GM12878 (cell line): ENCODE measurements around the gene ADAMTS14.

ENCODE experiments used
- CREB1 ChIP-seq: IDR thresholded peaks from 2 replicates; pipeline ENCODE4 v1.6.1; 2012; ENCODE audit warnings: low read depth, mild to moderate bottlenecking, inconsistent platforms
- IKZF1 ChIP-seq: fragments of 450-650 bp; conservative IDR thresholded peaks from 2 replicates; pipeline ENCODE4 v1.6.1; 2017; ENCODE audit warnings: antibody characterized with exemption, mild to moderate bottlenecking
- JUND ChIP-seq: IDR thresholded peaks from 2 replicates; pipeline ENCODE4 v1.6.1; 2012; ENCODE audit warnings: low read depth, mild to moderate bottlenecking, low read length, improper control_type of control experiment, moderate library complexity
- NFYB ChIP-seq: IDR thresholded peaks from 2 replicates; pipeline ENCODE4 v1.6.1; 2011; ENCODE audit warnings: low read depth, mild to moderate bottlenecking, low read length, improper control_type of control experiment, moderate library complexity; ENCODE audit not compliant: insufficient read depth
- POLR2A ChIP-seq: IDR thresholded peaks from 2 replicates; pipeline ENCODE4 v1.6.1; 2011; ENCODE audit warnings: low read depth, mild to moderate bottlenecking, low read length
- POLR2AphosphoS5 ChIP-seq: IDR thresholded peaks from 2 replicates; pipeline ENCODE4 v1.6.1; 2011; ENCODE audit warnings: mild to moderate bottlenecking, low read length, inconsistent platforms
- RAD21 ChIP-seq: IDR thresholded peaks from 2 replicates; pipeline ENCODE4 v1.6.1; 2011; ENCODE audit warnings: mild to moderate bottlenecking, low read depth, low read length, moderate library complexity; ENCODE audit not compliant: insufficient read depth
- TARDBP ChIP-seq: IDR thresholded peaks from 2 replicates; pipeline ENCODE4 v1.6.1; 2016; ENCODE audit warnings: borderline replicate concordance
- TCF3 ChIP-seq: IDR thresholded peaks from 2 replicates; pipeline ENCODE4 v1.6.1; 2012; ENCODE audit warnings: low read depth, mild to moderate bottlenecking, low read length, borderline replicate concordance; ENCODE audit not compliant: insufficient read depth
- ZNF24 ChIP-seq: fragments of 450-650 bp; IDR thresholded peaks from 2 replicates; pipeline ENCODE4 v1.6.1; 2017; ENCODE audit warnings: antibody characterized with exemption, mild to moderate bottlenecking
- TF ChIP-seq, protein P1 (sequence below), 3 experiments: IDR thresholded peaks in 2 of 3; conservative IDR thresholded peaks in 1 of 3; 2 replicates each; pipeline ENCODE4 v1.5.1; 2011; ENCODE audit warnings: low read depth in 3 of 3, low read length in 3 of 3, mild to moderate bottlenecking in 3 of 3, control low read depth in 2 of 3, moderate library complexity in 2 of 3, inconsistent platforms in 1 of 3, mixed read lengths in 1 of 3; ENCODE audit not compliant: control insufficient read depth in 2 of 3, insufficient read depth in 1 of 3; ENCODE audit errors: extremely low read depth in 1 of 3
- TF ChIP-seq, protein P2 (sequence below): IDR thresholded peaks from 2 replicates; pipeline ENCODE4 v1.6.1; 2011; ENCODE audit warnings: mild to moderate bottlenecking, low read depth, low read length, moderate library complexity; ENCODE audit not compliant: insufficient replicate concordance
- TF ChIP-seq, protein P3 (sequence below): fragments of 450-650 bp; IDR thresholded peaks from 2 replicates; pipeline ENCODE4 v1.6.1; 2017; ENCODE audit warnings: mild to moderate bottlenecking
- TF ChIP-seq, protein P4 (sequence below): IDR thresholded peaks from 2 replicates; pipeline ENCODE4 v1.6.1; 2011; ENCODE audit warnings: borderline replicate concordance, low read depth, mild to moderate bottlenecking, moderate library complexity, mixed read lengths, low read length; ENCODE audit not compliant: insufficient read depth; ENCODE audit errors: extremely low read length

DNA sequence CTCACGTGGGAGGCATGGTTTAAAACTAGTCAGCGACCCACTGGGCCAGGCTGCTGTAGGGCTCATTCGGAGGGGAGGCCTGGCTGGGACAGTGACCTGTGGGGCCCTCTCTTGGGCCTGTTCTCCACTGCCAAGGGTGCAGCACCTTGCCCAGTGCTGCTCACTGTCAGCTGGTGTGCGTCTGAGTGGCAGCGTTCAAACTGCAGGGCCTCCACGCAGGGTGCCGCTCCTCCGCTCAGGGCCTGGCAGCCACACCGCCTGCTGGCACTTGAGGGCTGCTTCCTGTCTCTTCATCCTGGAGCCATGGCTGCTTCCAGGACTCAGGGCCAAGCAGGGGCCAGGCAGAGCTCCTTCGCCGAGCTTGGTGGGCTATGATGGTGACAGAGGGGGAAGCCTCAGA is 18.3 kb downstream of the ADAMTS14 start:
- TF ChIP-seq POLR2A (no peak), JUND (no peak), RAD21 (no peak), IKZF1 (no peak), ZNF24 (no peak), NFYB (no peak), TCF3 (no peak), CREB1 (no peak), TARDBP (no peak), POLR2AphosphoS5 (no peak)
- TF ChIP-seq, protein P1, sequence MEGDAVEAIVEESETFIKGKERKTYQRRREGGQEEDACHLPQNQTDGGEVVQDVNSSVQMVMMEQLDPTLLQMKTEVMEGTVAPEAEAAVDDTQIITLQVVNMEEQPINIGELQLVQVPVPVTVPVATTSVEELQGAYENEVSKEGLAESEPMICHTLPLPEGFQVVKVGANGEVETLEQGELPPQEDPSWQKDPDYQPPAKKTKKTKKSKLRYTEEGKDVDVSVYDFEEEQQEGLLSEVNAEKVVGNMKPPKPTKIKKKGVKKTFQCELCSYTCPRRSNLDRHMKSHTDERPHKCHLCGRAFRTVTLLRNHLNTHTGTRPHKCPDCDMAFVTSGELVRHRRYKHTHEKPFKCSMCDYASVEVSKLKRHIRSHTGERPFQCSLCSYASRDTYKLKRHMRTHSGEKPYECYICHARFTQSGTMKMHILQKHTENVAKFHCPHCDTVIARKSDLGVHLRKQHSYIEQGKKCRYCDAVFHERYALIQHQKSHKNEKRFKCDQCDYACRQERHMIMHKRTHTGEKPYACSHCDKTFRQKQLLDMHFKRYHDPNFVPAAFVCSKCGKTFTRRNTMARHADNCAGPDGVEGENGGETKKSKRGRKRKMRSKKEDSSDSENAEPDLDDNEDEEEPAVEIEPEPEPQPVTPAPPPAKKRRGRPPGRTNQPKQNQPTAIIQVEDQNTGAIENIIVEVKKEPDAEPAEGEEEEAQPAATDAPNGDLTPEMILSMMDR (IDR thresholded peaks at IDR 0.05 in 2 of 3, conservative IDR thresholded peaks at IDR 0.05 in 1 of 3; ENCODE audit: control insufficient read depth in 2 of 3, extremely low read depth in 1 of 3, insufficient read depth in 1 of 3, low read depth in 3 of 3, low read length in 3 of 3) = no peak
- TF ChIP-seq, protein P2, sequence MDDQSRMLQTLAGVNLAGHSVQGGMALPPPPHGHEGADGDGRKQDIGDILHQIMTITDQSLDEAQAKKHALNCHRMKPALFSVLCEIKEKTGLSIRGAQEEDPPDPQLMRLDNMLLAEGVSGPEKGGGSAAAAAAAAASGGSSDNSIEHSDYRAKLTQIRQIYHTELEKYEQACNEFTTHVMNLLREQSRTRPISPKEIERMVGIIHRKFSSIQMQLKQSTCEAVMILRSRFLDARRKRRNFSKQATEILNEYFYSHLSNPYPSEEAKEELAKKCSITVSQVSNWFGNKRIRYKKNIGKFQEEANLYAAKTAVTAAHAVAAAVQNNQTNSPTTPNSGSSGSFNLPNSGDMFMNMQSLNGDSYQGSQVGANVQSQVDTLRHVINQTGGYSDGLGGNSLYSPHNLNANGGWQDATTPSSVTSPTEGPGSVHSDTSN = no peak
- TF ChIP-seq, protein P3, sequence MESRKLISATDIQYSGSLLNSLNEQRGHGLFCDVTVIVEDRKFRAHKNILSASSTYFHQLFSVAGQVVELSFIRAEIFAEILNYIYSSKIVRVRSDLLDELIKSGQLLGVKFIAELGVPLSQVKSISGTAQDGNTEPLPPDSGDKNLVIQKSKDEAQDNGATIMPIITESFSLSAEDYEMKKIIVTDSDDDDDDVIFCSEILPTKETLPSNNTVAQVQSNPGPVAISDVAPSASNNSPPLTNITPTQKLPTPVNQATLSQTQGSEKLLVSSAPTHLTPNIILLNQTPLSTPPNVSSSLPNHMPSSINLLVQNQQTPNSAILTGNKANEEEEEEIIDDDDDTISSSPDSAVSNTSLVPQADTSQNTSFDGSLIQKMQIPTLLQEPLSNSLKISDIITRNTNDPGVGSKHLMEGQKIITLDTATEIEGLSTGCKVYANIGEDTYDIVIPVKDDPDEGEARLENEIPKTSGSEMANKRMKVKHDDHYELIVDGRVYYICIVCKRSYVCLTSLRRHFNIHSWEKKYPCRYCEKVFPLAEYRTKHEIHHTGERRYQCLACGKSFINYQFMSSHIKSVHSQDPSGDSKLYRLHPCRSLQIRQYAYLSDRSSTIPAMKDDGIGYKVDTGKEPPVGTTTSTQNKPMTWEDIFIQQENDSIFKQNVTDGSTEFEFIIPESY = no peak
- TF ChIP-seq, protein P4, sequence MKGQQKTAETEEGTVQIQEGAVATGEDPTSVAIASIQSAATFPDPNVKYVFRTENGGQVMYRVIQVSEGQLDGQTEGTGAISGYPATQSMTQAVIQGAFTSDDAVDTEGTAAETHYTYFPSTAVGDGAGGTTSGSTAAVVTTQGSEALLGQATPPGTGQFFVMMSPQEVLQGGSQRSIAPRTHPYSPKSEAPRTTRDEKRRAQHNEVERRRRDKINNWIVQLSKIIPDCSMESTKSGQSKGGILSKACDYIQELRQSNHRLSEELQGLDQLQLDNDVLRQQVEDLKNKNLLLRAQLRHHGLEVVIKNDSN = no peak
